IPS-18a (cell line): Measurements from ENCODE around the gene AGER.

Experiments
- H3K27ac ChIP-seq: one replicate; pipeline ENCODE4 v1.5.1; 2013; ENCODE audit warnings: low read length
- H3K27me3 ChIP-seq: one replicate; pipeline ENCODE4 v1.6.1; 2013; ENCODE audit warnings: mild to moderate bottlenecking, low read length; ENCODE audit not compliant: control insufficient read depth, insufficient read depth
- H3K36me3 ChIP-seq: one replicate; pipeline ENCODE4 v1.6.1; 2013; ENCODE audit warnings: low read depth, low read length; ENCODE audit not compliant: control insufficient read depth
- H3K4me1 ChIP-seq: one replicate; pipeline ENCODE4 v1.6.1; 2013; ENCODE audit warnings: low read depth, low read length; ENCODE audit not compliant: control insufficient read depth
- H3K4me3 ChIP-seq: one replicate; pipeline ENCODE4 v1.5.1; 2013; ENCODE audit warnings: low read length
- H3K9ac ChIP-seq: one replicate; pipeline ENCODE4 v1.6.1; 2013; ENCODE audit warnings: mild to moderate bottlenecking, low read length, moderate library complexity
- H3K9me3 ChIP-seq: one replicate; pipeline ENCODE4 v1.6.1; 2013; ENCODE audit warnings: low read depth, low read length; ENCODE audit not compliant: control insufficient read depth

Gene AGER

GRCh38 chr6:32175322-32175710 is 8.7 kb downstream of the AGER start:
- Histone ChIP-seq H3K4me1 (peaks cover 21% of the 10 kb centered on the region), H3K27me3 (no peaks in the 10 kb centered on the region), H3K27ac (no peak overlapping the region), H3K9ac (peak overlapping the region; percentile 87), H3K4me3 (peak overlapping the region; percentile 81), H3K36me3 (peaks cover 18% of the 10 kb centered on the region), H3K9me3 (no peaks in the 10 kb centered on the region)

- peaks cover 21% of the 10 kb centered on the region for H3K4me1 ChIP-seq
- H3K9me3 ChIP-seq, result no peaks in the 10 kb centered on the region
- peaks cover 22% of the 10 kb centered on the region for H3K36me3 ChIP-seq
- no peaks in the 10 kb centered on the region for H3K27me3 ChIP-seq
- no peak overlapping the region for H3K27ac ChIP-seq
- no peak overlapping the region for H3K9ac ChIP-seq
- H3K4me3 ChIP-seq, result peak overlapping the region; percentile 81
These were observed 9.6 kb downstream of the AGER start for GRCh38 chr6:32174416-32174815.

GRCh38 chr6:32173051-32173727 is 10.9 kb downstream of the AGER start:
- Histone ChIP-seq H3K4me1 (peaks cover 18% of the 10 kb centered on the region), H3K36me3 (peaks cover 34% of the 10 kb centered on the region), H3K27me3 (no peaks in the 10 kb centered on the region), H3K9me3 (no peaks in the 10 kb centered on the region), H3K27ac (no peak overlapping the region), H3K4me3 (no peak overlapping the region), H3K9ac (no peak overlapping the region)

- Histone ChIP-seq H3K27ac (no peak overlapping the region), H3K9ac (no peak overlapping the region), H3K27me3 (no peaks in the 10 kb centered on the region), H3K4me1 (peaks cover 10% of the 10 kb centered on the region), H3K9me3 (no peaks in the 10 kb centered on the region), H3K36me3 (peaks cover 38% of the 10 kb centered on the region), H3K4me3 (no peak overlapping the region)
These were observed 12.8 kb downstream of the AGER start for GRCh38 chr6:32171234-32171633.

GRCh38 chr6:32170294-32170693 is 13.8 kb downstream of the AGER start:
- no peak overlapping the region for H3K27ac ChIP-seq
- H3K9ac ChIP-seq, result no peak overlapping the region
- no peak overlapping the region for H3K4me3 ChIP-seq
- peaks cover 38% of the 10 kb centered on the region for H3K36me3 ChIP-seq
- H3K27me3 ChIP-seq, result no peaks in the 10 kb centered on the region
- H3K9me3 ChIP-seq, result no peaks in the 10 kb centered on the region
- peaks cover 9% of the 10 kb centered on the region for H3K4me1 ChIP-seq

GRCh38 chr6:32168807-32169591 is 15.1 kb downstream of the AGER start:
- Histone ChIP-seq H3K36me3 (peaks cover 37% of the 10 kb centered on the region), H3K9ac (no peak overlapping the region), H3K9me3 (no peaks in the 10 kb centered on the region), H3K27me3 (no peaks in the 10 kb centered on the region), H3K4me3 (no peak overlapping the region), H3K27ac (no peak overlapping the region), H3K4me1 (no peaks in the 10 kb centered on the region)

- H3K9me3 ChIP-seq, result no peaks in the 10 kb centered on the region
- H3K4me3 ChIP-seq, result no peak overlapping the region
- H3K4me1 ChIP-seq, result no peaks in the 10 kb centered on the region
- no peak overlapping the region for H3K9ac ChIP-seq
- peaks cover 40% of the 10 kb centered on the region for H3K36me3 ChIP-seq
- H3K27ac ChIP-seq, result no peak overlapping the region
- no peaks in the 10 kb centered on the region for H3K27me3 ChIP-seq
These were observed 15.7 kb downstream of the AGER start for GRCh38 chr6:32168350-32168749.

GRCh38 chr6:32167761-32168262 is 16.2 kb downstream of the AGER start:
- H3K27ac ChIP-seq, result no peak overlapping the region

GRCh38 chr6:32167154-32167760 is 16.8 kb downstream of the AGER start:
- peaks cover 49% of the 10 kb centered on the region for H3K36me3 ChIP-seq
- no peak overlapping the region for H3K27ac ChIP-seq
- H3K4me3 ChIP-seq, result no peak overlapping the region
- H3K9me3 ChIP-seq, result no peaks in the 10 kb centered on the region
- H3K27me3 ChIP-seq, result no peaks in the 10 kb centered on the region
- no peaks in the 10 kb centered on the region for H3K4me1 ChIP-seq
- no peak overlapping the region for H3K9ac ChIP-seq

More at GRCh38 chr6:32167761-32168262, 16.2 kb downstream of the AGER start:
- peaks cover 45% of the 10 kb centered on the region for H3K36me3 ChIP-seq
- no peaks in the 10 kb centered on the region for H3K4me1 ChIP-seq
- H3K4me3 ChIP-seq, result no peak overlapping the region
- no peaks in the 10 kb centered on the region for H3K27me3 ChIP-seq
- no peak overlapping the region for H3K9ac ChIP-seq
- H3K9me3 ChIP-seq, result no peaks in the 10 kb centered on the region

GRCh38 chr6:32166411-32167061 is 17.5 kb downstream of the AGER start:
- H3K9me3 ChIP-seq, result no peaks in the 10 kb centered on the region
- H3K36me3 ChIP-seq, result peaks cover 49% of the 10 kb centered on the region
- H3K4me3 ChIP-seq, result no peak overlapping the region
- no peak overlapping the region for H3K27ac ChIP-seq
- no peaks in the 10 kb centered on the region for H3K27me3 ChIP-seq
- H3K4me1 ChIP-seq, result no peaks in the 10 kb centered on the region
- no peak overlapping the region for H3K9ac ChIP-seq

- H3K9ac ChIP-seq, result no peak within 1 kb of the TSS
- no peak within 1 kb of the TSS for H3K27ac ChIP-seq
- no peaks in the 10 kb centered on the region for H3K4me1 ChIP-seq
- H3K9me3 ChIP-seq, result no peaks in the 10 kb centered on the region
- peaks cover 28% of the 10 kb centered on the region for H3K36me3 ChIP-seq
- no peaks in the 10 kb centered on the region for H3K27me3 ChIP-seq
- H3K4me3 ChIP-seq, result no peak within 1 kb of the TSS
These were observed 19.8 kb downstream of the AGER start, which contains the start of gene EGFL8 for GRCh38 chr6:32164295-32164694. Gene EGFL8, plus strand, starts transcription at chr6:32164595. Its CDS starts 1,571 bp downstream, at chr6:32166166.
